ENCODE measurements around the gene MBOAT7.
A peak's percentile ranks its signal among the peaks of the same experiment; 100 is the strongest.

Gene MBOAT7

DNA sequence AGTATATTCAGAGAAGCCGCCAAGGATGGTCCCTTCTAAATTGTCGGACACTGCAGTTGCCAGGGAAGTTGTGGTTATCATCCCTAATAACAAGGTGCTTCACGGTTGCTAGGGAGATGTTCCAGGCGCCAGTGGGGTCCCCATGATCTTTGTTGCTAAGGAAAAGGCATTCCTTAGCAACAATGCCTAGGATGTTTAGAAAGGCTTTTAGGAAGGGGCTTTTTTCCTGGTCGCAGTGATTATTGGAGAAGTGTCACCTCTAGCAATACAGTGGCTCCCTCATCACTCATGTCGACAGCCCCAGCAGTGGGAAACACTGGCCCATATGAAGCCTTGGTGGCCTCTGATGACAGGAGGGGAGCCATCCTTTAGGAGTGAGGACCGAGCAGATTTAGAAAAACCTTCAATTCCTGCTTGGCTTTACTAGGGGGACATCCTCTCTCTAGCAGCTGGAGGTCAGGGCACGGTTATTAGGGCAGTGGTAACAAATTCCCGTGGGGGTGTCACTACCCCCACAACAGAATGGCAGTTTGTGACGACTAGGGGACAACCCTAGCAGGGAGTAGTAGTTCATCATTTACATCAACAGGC, 10.0 kb downstream of the MBOAT7 start:
- TF ChIP-seq POLR2AphosphoS5 (IDR thresholded peaks at IDR 0.05; ENCODE audit: low read depth) (no peak), GABPA (IDR thresholded peaks at IDR 0.05; ENCODE audit: low read depth) (no peak), SPI1 (IDR thresholded peaks at IDR 0.05; ENCODE audit: borderline replicate concordance, low read depth) (no peak)
- TF ChIP-seq, protein P1, sequence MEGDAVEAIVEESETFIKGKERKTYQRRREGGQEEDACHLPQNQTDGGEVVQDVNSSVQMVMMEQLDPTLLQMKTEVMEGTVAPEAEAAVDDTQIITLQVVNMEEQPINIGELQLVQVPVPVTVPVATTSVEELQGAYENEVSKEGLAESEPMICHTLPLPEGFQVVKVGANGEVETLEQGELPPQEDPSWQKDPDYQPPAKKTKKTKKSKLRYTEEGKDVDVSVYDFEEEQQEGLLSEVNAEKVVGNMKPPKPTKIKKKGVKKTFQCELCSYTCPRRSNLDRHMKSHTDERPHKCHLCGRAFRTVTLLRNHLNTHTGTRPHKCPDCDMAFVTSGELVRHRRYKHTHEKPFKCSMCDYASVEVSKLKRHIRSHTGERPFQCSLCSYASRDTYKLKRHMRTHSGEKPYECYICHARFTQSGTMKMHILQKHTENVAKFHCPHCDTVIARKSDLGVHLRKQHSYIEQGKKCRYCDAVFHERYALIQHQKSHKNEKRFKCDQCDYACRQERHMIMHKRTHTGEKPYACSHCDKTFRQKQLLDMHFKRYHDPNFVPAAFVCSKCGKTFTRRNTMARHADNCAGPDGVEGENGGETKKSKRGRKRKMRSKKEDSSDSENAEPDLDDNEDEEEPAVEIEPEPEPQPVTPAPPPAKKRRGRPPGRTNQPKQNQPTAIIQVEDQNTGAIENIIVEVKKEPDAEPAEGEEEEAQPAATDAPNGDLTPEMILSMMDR (IDR thresholded peaks at IDR 0.05; ENCODE audit: insufficient read depth, low read length) = no peak
- TF ChIP-seq, protein P2, sequence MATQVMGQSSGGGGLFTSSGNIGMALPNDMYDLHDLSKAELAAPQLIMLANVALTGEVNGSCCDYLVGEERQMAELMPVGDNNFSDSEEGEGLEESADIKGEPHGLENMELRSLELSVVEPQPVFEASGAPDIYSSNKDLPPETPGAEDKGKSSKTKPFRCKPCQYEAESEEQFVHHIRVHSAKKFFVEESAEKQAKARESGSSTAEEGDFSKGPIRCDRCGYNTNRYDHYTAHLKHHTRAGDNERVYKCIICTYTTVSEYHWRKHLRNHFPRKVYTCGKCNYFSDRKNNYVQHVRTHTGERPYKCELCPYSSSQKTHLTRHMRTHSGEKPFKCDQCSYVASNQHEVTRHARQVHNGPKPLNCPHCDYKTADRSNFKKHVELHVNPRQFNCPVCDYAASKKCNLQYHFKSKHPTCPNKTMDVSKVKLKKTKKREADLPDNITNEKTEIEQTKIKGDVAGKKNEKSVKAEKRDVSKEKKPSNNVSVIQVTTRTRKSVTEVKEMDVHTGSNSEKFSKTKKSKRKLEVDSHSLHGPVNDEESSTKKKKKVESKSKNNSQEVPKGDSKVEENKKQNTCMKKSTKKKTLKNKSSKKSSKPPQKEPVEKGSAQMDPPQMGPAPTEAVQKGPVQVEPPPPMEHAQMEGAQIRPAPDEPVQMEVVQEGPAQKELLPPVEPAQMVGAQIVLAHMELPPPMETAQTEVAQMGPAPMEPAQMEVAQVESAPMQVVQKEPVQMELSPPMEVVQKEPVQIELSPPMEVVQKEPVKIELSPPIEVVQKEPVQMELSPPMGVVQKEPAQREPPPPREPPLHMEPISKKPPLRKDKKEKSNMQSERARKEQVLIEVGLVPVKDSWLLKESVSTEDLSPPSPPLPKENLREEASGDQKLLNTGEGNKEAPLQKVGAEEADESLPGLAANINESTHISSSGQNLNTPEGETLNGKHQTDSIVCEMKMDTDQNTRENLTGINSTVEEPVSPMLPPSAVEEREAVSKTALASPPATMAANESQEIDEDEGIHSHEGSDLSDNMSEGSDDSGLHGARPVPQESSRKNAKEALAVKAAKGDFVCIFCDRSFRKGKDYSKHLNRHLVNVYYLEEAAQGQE (IDR thresholded peaks at IDR 0.05; ENCODE audit: insufficient replicate concordance, low read depth) = no peak
- H3K27ac ChIP-seq (replicated peaks) = peak overlapping the region; percentile 59

DNA sequence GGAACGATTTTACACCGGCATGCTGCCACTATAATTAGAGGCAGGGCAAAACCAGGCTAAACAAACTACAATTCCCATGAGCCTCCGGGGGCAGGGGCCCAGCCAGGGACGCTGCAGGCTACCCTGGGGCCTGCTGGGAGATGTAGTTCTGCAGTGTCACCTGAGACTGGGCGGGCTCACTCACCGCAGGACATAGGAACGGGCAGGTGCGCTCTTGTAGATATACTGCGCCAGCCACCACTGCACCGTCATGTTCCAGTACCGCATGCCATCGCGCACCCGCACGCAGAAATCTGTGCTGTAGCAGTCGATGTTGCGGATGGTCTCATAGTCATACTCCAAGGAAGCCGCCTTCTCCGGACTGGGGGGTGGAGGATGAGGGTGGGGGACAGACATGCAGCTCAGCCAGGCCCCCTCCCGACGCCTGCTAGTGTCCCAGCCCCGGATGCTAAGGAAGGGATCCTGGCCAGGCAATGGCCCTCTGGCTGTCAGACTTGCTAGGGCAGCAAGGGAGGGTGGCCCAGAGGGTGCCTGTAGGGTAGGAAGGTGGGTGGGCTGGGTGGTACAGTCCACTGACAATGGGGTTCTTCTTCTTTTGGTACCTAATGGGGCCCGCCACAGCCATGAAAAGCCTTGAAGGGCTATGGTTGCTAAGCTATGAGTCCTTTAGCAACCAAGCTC, 10.7 kb downstream of the MBOAT7 start:
- H3K4me3 ChIP-seq (replicated peaks; ENCODE audit: insufficient read depth, low read length) = no peak overlapping the region
- DNase-seq (ENCODE audit: low read depth in 1 of 2, low spot score in 1 of 2) = no peak
- H3K27ac ChIP-seq (replicated peaks) = no peak overlapping the region
- no peak for TF ChIP-seq POLR2AphosphoS5 (IDR thresholded peaks at IDR 0.05; ENCODE audit: low read depth)
- TF ChIP-seq, protein P1 (IDR thresholded peaks at IDR 0.05; ENCODE audit: insufficient read depth, low read length) = no peak
- no peak for TF ChIP-seq SPI1 (IDR thresholded peaks at IDR 0.05; ENCODE audit: borderline replicate concordance, low read depth)
- TF ChIP-seq GABPA (IDR thresholded peaks at IDR 0.05; ENCODE audit: low read depth) = no peak
- TF ChIP-seq, protein P2 (IDR thresholded peaks at IDR 0.05; ENCODE audit: insufficient replicate concordance, low read depth) = no peak
- no peaks in the 10 kb centered on the region for H3K27me3 ChIP-seq (ENCODE audit: insufficient read depth, poor library complexity, severe bottlenecking)

More for the DNA sequence above, 10.0 kb downstream of the MBOAT7 start:
- DNase-seq (ENCODE audit: low read depth in 1 of 2, low spot score in 1 of 2) = no peak
- no peak overlapping the region for H3K4me3 ChIP-seq (replicated peaks; ENCODE audit: insufficient read depth, low read length)
- no peaks in the 10 kb centered on the region for H3K27me3 ChIP-seq (ENCODE audit: insufficient read depth, poor library complexity, severe bottlenecking)

DNA sequence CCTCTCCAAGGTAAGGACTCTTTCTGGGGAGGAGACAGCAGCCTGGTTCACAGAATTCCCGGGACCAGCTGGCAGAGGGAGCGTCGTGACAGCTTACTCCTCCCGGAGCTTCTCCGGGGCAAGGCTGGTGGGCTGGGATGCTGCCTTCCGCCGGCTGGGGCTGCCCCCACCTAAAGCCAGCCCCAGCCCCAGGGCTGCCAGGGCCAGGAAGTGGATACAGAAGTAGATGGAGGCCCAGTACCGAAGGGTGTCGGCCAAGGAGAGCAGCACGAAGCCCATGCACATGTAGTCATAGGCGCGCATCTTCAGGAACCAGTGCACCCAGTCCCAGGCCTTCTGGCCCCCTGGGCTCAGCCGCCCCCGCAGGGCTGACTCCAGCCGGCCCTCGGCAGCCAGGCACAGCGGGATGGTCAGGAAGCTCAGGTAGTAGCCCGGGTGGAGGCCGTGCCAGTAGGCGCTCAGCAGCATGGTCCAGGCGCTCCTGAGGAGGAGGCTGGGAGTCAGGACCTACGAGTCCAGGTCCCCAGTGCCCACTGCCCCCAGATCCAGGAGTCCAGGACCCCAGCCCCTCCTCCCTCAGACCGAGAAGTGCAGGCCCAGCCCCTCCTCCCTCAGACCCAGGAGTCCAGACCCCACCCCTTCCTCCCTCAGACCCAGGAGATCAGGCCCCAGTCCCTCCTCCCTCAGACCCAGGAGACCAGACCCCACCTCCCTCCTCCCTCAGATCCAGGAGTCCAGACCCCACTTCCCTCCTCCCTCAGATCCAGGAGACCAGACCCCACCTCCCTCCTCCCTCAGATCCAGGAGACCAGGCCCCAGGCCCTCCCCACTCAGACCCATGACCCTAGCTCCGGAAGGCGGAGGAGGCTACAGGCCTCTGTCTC, 15.2 kb downstream of the MBOAT7 start:
- no peak overlapping the region for H3K4me3 ChIP-seq (replicated peaks; ENCODE audit: insufficient read depth, low read length)
- DNase-seq (ENCODE audit: low read depth in 1 of 2, low spot score in 1 of 2) = no peak
- H3K27me3 ChIP-seq (ENCODE audit: insufficient read depth, poor library complexity, severe bottlenecking) = no peaks in the 10 kb centered on the region
- H3K27ac ChIP-seq (replicated peaks) = no peak overlapping the region
- TF ChIP-seq, protein P2 (IDR thresholded peaks at IDR 0.05; ENCODE audit: insufficient replicate concordance, low read depth) = no peak
- TF ChIP-seq, protein P1 (IDR thresholded peaks at IDR 0.05; ENCODE audit: insufficient read depth, low read length) = no peak
- TF ChIP-seq GABPA (IDR thresholded peaks at IDR 0.05; ENCODE audit: low read depth) (no peak), SPI1 (IDR thresholded peaks at IDR 0.05; ENCODE audit: borderline replicate concordance, low read depth) (no peak), POLR2AphosphoS5 (IDR thresholded peaks at IDR 0.05; ENCODE audit: low read depth) (no peak; the same call in 1 of the 2 replicates)
